Posterior cingulate gyrus (tissue), 11 donors: ENCODE measurements around the gene LIN9.
A peak's percentile ranks its signal among the peaks of the same experiment; 100 is the strongest.

Experiments
- DNase-seq, 10 donors: peaks; one replicate each; pipeline versions ENCODE4 v3.0.0 to v3.0.0-alpha.2; 2020 to 2021; ENCODE audit warnings: mixed read lengths in 3 of 10
- intact Hi-C: fragments of 100-400 bp; cut with DNase I; formaldehyde crosslinking; loops from one replicate; pipeline ENCODE4 v1.15.1; 2023

The LIN9 gene

DNA sequence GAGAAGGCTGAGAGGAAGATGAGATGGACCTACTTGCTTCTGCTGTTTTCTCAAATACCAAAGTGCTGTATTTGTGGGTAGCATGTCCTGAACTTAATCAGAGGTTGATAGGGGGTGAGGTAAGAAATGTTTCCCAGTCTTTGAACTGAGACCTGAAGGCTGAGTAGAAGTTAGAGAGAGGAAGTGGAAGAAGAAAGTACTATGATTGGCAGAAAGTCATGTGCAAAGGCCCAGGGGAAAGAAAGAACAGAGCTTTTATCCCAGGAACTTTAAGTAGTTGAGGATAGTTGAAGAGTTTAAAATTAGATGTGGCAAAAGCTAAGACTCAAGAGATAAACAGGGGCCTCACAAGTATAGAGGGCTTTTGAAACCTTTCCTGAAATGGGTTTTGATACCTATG, 15.5 kb upstream of the LIN9 start:
- intact Hi-C loops = no loop called here
- DNase-seq = no peak

GRCh38 chr1:226322986-226323385, 14.0 kb upstream of the LIN9 start:
- DNase-seq = no peak
- intact Hi-C loops = no loop called here

DNA sequence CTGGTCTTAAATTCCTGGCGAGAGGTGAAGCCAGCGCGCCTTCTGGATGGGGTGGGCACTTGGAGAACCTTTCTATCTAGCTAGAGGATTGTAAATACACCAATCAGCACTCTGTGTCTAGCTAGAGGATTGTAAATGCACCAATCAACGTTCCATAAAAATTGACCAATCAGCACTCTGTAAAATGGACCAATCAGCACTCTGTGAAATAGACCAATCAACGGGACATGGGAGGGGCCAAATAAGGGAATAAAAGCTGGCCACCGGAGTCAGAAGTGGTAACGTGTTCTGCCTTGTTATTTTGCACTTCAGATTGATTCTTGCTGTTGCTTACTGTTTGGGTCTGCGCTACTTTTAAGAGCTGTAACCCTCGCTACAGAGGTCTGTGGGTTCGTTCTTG, 12.0 kb upstream of the LIN9 start:
- DNase-seq = no peak
- intact Hi-C loops = no loop called here

DNA sequence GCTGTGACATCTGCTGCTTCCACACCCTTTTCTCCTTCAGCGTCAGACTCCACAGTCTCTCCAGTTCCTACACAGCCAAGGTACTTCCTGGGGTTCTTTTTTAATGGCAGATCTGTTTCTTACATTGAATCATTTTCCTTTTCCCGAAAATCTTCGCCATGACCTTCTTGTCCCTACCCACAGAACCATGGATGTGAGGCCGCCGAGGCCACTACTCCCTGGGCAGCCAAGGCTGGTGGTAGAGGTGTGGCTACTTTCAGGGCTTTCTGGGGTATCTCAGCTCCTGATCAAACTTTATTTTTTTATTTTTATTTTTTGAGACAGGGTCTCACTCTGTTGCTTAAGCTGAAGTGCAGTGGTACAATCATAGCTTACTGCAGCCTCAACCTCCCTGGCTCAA, 9.5 kb upstream of the LIN9 start:
- intact Hi-C loops = no loop called here
- DNase-seq = no peak

GRCh38 chr1:226314055-226314454, 5.1 kb upstream of the LIN9 start:
- intact Hi-C loops = no loop called here
- DNase-seq = no peak

- intact Hi-C loops = no loop called here
- no peak for DNase-seq
Observed at GRCh38 chr1:226312065-226312464, 3.1 kb upstream of the LIN9 start.

GRCh38 chr1:226311376-226311775, 2.4 kb upstream of the LIN9 start:
- no peak for DNase-seq
- intact Hi-C loops = no loop called here

GRCh38 chr1:226310637-226311195, 1.8 kb upstream of the LIN9 start:
- intact Hi-C loops = no loop called here
- no peak for DNase-seq

DNA sequence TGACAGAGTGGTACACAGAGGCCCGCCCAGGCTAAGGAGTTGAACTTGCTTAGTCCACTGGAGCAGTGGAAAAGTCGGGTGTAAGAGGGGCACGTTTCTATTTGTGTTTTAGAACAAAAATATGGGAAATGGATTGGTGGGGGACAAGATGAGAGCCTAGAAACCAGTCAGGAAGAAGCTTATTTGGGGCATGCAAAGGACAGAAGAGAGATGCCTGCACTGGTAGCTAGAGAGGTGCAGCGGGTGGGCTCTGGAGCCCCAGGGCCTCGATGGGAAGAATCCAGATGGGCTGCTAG, 1.2 kb upstream of the LIN9 start:
- DNase-seq = no peak
- intact Hi-C loops = no loop called here

- peak in 8 of 10 donors; percentile 10 to 92 (median 42) for DNase-seq
- intact Hi-C loops = loop anchor here (2.0 kb wide), 1 partner anchor 123 kb away; the partner anchor contains the start of gene ACBD3
Observed at GRCh38 chr1:226309398-226310244, 657 bp upstream of the LIN9 start.

- intact Hi-C loops = loop anchor here (2.0 kb wide), 1 partner anchor 121 kb away; the partner anchor contains the start of gene ACBD3
- DNase-seq = peak in 5 of 10 donors; percentile 3 to 84 (median 15)
Observed at GRCh38 chr1:226308166-226308722, 720 bp downstream of the LIN9 start.

DNA sequence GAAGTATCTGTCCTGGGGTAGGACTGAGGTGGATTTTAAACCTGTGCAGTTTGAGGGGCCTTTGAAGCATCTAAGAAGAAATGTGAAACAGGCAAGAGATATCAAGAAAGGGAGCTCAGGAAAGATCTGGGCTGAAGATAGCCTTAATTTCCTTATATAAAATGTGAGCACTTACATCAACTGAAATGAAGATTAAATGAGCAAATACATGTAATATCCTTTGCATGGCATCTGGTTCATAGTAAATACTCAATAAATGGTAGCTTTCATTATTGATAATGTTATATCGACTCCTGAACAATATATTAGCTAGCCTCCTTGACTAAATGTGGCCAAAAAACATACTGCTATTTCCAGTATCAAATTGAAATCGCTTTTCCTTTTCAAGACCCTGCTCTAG, 2.5 kb downstream of the LIN9 start:
- no peak for DNase-seq
- intact Hi-C loops = no loop called here

GRCh38 chr1:226305184-226305583, 3.8 kb downstream of the LIN9 start:
- intact Hi-C loops = no loop called here
- DNase-seq = no peak

- no peak for DNase-seq
- intact Hi-C loops = no loop called here
Observed at GRCh38 chr1:226304291-226304955, 4.5 kb downstream of the LIN9 start.

- DNase-seq = no peak
- intact Hi-C loops = no loop called here
Observed at GRCh38 chr1:226302731-226303130, 6.2 kb downstream of the LIN9 start.

GRCh38 chr1:226296911-226297310, 12.1 kb downstream of the LIN9 start:
- DNase-seq = no peak
- intact Hi-C loops = no loop called here

DNA sequence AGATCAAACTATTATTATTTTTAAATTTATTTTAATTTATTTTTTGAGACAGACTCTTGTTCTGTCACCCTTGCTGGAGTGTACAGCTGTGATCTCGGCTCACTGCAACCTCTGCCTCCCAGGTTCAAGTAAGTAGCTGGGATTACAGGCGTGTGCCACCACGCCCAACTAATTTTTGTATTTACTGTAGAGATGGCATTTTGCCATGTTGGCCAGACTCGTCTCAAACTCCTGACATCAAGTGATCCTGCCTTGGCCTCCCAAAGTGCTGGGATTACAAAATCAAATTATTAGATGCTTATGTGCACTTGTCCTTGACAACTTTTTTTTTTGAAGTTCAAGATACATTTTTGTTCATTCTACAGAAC, 15.4 kb downstream of the LIN9 start:
- DNase-seq = no peak
- intact Hi-C loops = no loop called here

GRCh38 chr1:226292874-226293552, 16.0 kb downstream of the LIN9 start:
- intact Hi-C loops = no loop called here
- no peak for DNase-seq

GRCh38 chr1:226287587-226287986, 21.4 kb downstream of the LIN9 start:
- DNase-seq = no peak
- intact Hi-C loops = no loop called here

DNA sequence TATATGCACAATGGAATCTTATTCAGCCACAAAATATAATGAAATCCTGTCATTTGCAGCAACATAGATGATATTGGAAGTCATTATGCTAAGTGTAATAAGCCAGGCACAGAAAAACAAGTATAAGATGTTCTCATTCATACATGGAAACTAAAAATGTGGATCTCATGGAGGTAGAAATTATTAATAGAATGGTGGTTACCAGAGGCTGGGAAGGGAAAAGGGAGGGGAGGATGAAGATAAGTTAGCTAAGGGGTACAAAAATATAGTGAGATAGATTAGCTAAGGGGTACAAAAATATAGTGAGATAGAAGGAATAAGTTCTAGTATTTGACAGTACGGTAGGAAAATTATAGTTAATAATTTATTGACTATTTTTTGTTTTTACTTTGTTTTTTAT, 27.9 kb downstream of the LIN9 start:
- intact Hi-C loops = no loop called here
- DNase-seq = no peak

DNA sequence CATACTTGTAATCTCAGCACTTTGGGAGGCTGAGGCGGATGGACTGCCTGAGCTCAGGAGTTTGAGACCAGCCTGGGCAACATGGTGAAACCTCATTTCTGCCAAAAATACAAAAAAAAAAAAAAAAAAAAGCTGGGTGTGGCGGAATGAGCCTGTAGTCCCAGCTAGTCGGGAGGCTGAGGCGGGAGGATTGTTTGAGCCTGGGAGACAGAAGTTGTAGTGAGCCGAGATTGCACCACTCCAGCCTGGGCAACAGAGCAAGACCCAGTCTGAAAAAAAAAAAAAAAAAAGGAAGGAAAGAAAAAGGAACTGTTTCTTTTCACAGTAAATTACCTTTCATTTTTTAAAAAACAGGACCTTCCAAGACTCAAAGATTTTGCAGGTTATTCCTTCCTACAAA, 29.5 kb downstream of the LIN9 start:
- DNase-seq = no peak
- intact Hi-C loops = no loop called here
